ENCODE measurements around the gene TSPY1.
"Not testable (repeated sequence)": the region's sequence is repeated elsewhere in the genome, so short reads cannot be mapped to it uniquely, and the experiment has no call there.

DNA sequence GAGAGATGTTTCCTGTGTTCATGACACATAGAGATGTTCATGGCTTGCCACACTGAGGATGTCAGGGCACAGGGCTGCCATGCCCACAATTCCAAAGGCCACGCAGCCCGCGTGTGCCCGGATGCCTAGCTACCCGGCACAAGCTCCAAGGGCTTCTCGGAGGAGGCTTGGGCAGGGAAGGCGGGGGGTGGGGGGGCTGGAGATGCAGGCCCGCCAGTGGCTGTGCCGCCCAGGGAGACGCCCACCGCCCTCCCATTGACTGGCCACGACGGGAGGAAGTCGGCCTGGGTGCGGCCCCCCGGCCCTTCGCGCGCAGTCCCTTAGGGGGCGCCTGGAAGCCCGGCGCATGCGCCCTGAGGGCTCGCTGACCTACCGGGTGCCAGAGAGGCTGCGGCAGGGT is 20.2 kb downstream of the TSPY1 start, which contains the start of gene TSPY9:
- not testable (repeated sequence) for TF ChIP-seq POLR2A, POLR2AphosphoS5, EP300 (IDR thresholded peaks at IDR 0.05)
- TF ChIP-seq, protein P1, sequence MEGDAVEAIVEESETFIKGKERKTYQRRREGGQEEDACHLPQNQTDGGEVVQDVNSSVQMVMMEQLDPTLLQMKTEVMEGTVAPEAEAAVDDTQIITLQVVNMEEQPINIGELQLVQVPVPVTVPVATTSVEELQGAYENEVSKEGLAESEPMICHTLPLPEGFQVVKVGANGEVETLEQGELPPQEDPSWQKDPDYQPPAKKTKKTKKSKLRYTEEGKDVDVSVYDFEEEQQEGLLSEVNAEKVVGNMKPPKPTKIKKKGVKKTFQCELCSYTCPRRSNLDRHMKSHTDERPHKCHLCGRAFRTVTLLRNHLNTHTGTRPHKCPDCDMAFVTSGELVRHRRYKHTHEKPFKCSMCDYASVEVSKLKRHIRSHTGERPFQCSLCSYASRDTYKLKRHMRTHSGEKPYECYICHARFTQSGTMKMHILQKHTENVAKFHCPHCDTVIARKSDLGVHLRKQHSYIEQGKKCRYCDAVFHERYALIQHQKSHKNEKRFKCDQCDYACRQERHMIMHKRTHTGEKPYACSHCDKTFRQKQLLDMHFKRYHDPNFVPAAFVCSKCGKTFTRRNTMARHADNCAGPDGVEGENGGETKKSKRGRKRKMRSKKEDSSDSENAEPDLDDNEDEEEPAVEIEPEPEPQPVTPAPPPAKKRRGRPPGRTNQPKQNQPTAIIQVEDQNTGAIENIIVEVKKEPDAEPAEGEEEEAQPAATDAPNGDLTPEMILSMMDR (IDR thresholded peaks at IDR 0.05): not testable (repeated sequence)
